ENCODE measurements around the gene DGCR6L. TPM values are rescaled to one million over a fixed set of nuclear protein-coding genes. Genes with fewer than 3 reads are reported as not detected.
"Not testable (repeated sequence)": the region's sequence is repeated elsewhere in the genome, so short reads cannot be mapped to it uniquely, and the experiment has no call there.

DGCR6L gene
- total RNA-seq, 1 donor from 2014 or later: 40.1 TPM

DNA sequence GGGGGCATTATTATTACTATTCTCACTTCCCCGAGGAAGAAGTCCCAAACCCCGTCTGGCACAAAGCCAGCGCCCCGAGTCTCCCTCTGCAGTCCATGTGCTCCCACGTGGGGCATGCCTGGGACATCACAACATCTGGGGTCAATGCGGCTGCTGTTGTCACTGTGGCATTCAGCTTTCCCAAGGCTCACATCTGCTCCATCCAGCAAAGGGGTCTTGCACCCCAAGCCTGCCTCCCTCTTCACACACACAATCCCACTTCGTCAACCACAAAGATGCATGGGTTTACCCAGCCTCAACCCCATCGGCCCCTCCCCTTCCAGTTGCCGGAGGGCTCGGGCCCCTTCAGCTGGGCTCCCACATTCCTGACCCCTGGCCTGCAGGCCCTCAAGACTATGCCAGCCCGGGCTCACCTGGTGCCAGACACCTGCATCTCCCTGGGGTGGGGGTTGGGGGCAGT, 28.2 kb downstream of the DGCR6L start:
- no peaks in the 10 kb centered on the region for H3K36me3 Mint-ChIP-seq
- peaks cover 41% of the 10 kb centered on the region for H3K27me3 Mint-ChIP-seq (ENCODE audit: low read depth)
- no peaks in the 10 kb centered on the region for H3K9me3 Mint-ChIP-seq
- no peak overlapping the region for H3K4me3 Mint-ChIP-seq
- peaks cover 4% of the 10 kb centered on the region for H3K4me1 Mint-ChIP-seq
- TF ChIP-seq, protein P1, sequence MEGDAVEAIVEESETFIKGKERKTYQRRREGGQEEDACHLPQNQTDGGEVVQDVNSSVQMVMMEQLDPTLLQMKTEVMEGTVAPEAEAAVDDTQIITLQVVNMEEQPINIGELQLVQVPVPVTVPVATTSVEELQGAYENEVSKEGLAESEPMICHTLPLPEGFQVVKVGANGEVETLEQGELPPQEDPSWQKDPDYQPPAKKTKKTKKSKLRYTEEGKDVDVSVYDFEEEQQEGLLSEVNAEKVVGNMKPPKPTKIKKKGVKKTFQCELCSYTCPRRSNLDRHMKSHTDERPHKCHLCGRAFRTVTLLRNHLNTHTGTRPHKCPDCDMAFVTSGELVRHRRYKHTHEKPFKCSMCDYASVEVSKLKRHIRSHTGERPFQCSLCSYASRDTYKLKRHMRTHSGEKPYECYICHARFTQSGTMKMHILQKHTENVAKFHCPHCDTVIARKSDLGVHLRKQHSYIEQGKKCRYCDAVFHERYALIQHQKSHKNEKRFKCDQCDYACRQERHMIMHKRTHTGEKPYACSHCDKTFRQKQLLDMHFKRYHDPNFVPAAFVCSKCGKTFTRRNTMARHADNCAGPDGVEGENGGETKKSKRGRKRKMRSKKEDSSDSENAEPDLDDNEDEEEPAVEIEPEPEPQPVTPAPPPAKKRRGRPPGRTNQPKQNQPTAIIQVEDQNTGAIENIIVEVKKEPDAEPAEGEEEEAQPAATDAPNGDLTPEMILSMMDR (IDR thresholded peaks at IDR 0.05; ENCODE audit: unreplicated experiment): no peak
- H3K27ac Mint-ChIP-seq: no peak overlapping the region
- no peak for DNase-seq (ENCODE audit: low spot score in 2 of 2, unreplicated experiment in 2 of 2)

DNA sequence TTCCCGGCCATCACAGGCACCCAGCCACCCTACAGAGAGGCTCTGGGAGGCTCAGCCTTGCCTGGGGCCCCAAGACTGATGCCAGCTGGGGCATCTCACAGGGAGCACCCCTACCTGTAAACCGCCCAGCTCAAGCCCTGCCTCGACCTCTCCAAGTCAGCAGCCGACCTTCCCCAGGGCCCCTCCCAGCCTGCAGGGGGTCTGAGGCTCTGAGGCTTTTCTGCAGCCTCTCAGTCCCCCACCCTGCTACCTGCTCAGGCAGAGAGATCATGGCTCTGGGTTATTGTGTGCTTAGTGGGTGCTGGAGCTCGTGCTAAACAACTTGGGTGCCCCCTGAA, 28.6 kb downstream of the DGCR6L start:
- peaks cover 38% of the 10 kb centered on the region for H3K27me3 Mint-ChIP-seq (ENCODE audit: low read depth)
- TF ChIP-seq, protein P1 (IDR thresholded peaks at IDR 0.05; ENCODE audit: unreplicated experiment): no peak

DNA sequence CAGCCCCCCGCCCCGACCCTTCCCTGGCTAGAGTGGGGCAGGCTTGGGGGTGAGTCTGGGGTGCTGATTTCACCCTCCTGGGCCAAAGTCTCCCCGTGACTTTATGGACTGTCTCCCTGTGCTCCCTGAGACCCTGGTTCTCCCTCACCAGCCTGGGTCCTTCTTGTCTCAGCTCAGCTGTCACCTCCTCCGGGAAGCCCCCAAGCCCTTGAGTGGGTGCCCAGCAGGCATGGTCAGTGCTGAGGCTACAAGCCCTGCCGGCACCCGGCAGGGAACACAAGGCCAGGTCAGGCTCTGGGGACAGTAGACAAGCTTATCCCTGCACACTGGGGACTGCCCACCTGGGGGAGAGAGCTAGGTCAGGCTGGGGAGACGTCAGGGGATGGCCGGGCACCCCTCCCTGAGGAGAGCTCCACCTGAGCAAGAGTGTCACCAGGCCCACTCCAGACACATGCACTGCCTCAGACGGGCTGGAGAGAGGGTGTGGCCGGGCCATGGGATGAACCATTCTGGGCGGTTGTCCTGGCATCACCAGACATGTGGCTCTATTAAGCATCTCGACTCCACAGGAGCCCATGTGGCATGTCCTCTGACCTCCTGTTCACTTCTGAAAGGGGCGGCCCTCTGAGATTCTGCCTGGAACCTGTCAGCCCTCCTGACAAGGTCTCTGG, 29.1 kb downstream of the DGCR6L start:
- peaks cover 4% of the 10 kb centered on the region for H3K4me1 Mint-ChIP-seq

More for the DNA sequence above, 28.6 kb downstream of the DGCR6L start:
- DNase-seq (ENCODE audit: low spot score in 2 of 2, unreplicated experiment in 2 of 2): no peak
- Mint-ChIP-seq H3K9me3 (no peaks in the 10 kb centered on the region), H3K4me3 (no peak overlapping the region), H3K4me1 (peaks cover 4% of the 10 kb centered on the region), H3K36me3 (no peaks in the 10 kb centered on the region), H3K27ac (no peak overlapping the region)

DNA sequence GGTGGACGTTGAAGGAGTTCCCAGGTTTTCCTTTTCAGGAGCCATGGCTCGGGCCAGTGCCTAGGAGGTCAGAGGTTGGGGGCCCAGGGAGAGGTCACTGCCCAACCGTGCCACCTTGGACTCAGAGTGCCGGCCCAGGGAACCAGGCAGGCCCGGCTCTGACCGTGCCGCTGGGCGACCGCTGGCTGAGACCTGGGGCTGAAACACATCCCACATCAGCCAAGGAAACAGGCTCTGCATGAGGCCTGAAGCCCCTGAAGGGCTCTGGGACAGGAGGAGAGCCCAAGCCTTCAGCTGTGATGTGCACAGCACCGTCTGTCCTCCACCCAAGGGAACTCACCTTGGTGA, 29.8 kb downstream of the DGCR6L start:
- H3K27me3 Mint-ChIP-seq (ENCODE audit: low read depth): peaks cover 28% of the 10 kb centered on the region
- no peaks in the 10 kb centered on the region for H3K9me3 Mint-ChIP-seq
- no peak for DNase-seq (ENCODE audit: low spot score in 2 of 2, unreplicated experiment in 2 of 2)
- H3K36me3 Mint-ChIP-seq: no peaks in the 10 kb centered on the region
- H3K27ac Mint-ChIP-seq: no peak overlapping the region
- TF ChIP-seq, protein P1 (IDR thresholded peaks at IDR 0.05; ENCODE audit: unreplicated experiment): no peak
- peaks cover 4% of the 10 kb centered on the region for H3K4me1 Mint-ChIP-seq
- no peak overlapping the region for H3K4me3 Mint-ChIP-seq

More for the DNA sequence above, 29.1 kb downstream of the DGCR6L start:
- DNase-seq (ENCODE audit: low spot score in 2 of 2, unreplicated experiment in 2 of 2): no peak
- Mint-ChIP-seq H3K9me3 (no peaks in the 10 kb centered on the region), H3K27ac (no peak overlapping the region), H3K36me3 (no peaks in the 10 kb centered on the region), H3K4me3 (no peak overlapping the region), H3K27me3 (ENCODE audit: low read depth) (peaks cover 35% of the 10 kb centered on the region)
- TF ChIP-seq, protein P1 (IDR thresholded peaks at IDR 0.05; ENCODE audit: unreplicated experiment): no peak

DNA sequence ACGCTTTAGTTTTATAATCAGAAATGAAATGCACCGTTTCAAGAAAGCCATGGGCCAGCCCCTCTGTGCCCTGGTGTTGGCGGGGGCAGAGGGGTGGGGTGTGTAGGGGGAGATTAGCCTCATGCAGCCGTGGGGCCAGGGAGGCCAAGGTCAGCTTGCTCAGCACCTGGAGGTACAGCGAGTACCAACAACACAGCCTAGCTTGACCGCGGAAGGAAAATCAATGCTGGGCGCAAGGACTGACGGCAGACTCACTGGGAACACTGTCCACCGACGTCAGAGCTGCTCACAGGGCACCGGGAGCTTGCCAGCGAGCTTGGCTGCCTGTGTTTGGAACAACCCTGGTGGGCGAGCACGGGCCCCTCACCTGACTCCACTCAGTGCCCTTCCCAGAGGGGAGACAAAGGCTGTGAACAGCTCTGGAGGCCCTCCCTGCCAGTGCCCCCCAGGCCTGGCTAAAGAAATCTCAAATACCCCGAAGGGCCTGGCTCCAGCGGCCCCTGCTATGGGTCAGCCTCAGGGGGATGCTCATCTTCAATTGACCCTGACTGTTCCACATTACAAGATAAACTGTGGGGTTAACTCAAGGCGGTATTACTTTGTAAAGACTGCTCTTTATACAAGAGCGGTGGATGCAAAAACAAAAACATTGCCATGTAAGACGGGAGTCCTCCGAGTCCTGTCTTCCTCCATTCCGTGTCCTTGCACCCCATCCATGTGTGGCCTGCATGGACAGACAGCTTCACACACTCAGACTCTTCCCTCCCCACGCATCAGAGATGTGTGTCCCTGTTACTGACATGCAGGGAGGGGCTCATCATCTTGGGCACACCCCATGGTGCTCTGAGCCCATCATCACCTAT, 30.4 kb downstream of the DGCR6L start:
- not testable (repeated sequence) for H3K9me3 Mint-ChIP-seq; H3K4me3 Mint-ChIP-seq; H3K27ac Mint-ChIP-seq; DNase-seq (ENCODE audit: low spot score in 2 of 2, unreplicated experiment in 2 of 2); H3K4me1 Mint-ChIP-seq; H3K36me3 Mint-ChIP-seq
- H3K27me3 Mint-ChIP-seq (ENCODE audit: low read depth): peaks cover 23% of the 10 kb centered on the region

DNA sequence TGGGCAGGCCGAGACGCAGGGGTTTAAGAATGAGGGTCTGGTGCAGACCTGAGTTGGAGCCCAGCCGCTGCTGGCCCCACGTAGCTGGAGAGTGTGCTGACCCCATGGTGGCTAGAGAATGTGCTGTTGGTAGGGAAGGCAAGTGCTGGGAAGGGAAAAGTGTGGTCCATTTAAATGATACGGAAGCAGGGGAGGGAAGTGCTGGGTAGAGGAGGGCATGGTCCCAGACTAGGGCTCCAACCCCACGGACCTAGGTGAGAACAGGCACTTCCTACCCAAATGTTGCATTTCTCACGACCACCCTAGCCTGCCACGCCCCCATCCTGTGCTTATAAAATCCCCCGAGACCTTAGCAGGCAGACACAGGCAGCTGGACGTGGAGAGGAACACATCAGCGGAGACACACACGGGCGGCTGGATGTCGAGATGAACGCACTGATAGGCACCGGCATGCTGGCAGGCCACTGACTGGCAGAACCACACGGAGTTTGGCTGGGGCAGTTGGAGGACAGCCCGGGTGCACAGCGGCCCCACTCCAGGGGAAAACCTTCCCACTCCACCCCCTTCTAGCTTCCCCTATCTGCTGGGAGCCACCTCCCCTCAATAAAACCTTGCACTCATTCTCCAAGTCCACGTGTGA, 33.0 kb downstream of the DGCR6L start:
- H3K4me3 Mint-ChIP-seq; H3K4me1 Mint-ChIP-seq; H3K9me3 Mint-ChIP-seq; H3K27ac Mint-ChIP-seq; H3K36me3 Mint-ChIP-seq; DNase-seq (ENCODE audit: low spot score in 2 of 2, unreplicated experiment in 2 of 2): not testable (repeated sequence)
- H3K27me3 Mint-ChIP-seq (ENCODE audit: low read depth): peaks cover 16% of the 10 kb centered on the region

DNA sequence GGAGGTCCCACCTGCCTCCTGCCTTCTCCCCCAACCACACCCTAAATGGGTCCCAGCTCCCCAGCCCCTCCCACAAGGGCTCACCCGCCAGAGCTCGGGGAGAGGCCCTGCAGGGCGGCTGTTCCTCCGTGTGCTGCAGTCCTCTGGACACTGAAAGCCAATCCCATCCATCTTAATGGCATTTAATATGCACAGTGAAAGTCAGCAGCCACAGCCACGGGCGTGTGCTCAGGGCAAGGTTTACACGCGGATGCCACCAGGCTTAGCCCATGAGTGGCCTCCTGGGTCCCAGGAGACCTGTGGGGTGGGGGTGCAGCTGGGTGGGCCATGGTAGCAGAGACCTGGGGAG, 33.6 kb downstream of the DGCR6L start:
- not testable (repeated sequence) for H3K36me3 Mint-ChIP-seq

More for the DNA sequence above, 33.6 kb downstream of the DGCR6L start:
- DNase-seq (ENCODE audit: low spot score in 2 of 2, unreplicated experiment in 2 of 2); H3K4me3 Mint-ChIP-seq; H3K4me1 Mint-ChIP-seq; H3K9me3 Mint-ChIP-seq; H3K27ac Mint-ChIP-seq: not testable (repeated sequence)
- H3K27me3 Mint-ChIP-seq (ENCODE audit: low read depth): peaks cover 14% of the 10 kb centered on the region

Data from mesothelial cell of epicardium (in vitro differentiated cells).